Nephron (organoid): ENCODE data around the gene PPIG.

Experiments used
- H3K27ac Mint-ChIP-seq, 3 experiments: 2 replicates each; pipeline ENCODE4 v1.8.0; 2020; ENCODE audit warnings: mixed read lengths in 3 of 3, mild to moderate bottlenecking in 2 of 3, moderate library complexity in 1 of 3
- H3K27me3 Mint-ChIP-seq: 2 replicates; pipeline ENCODE4 v1.8.0; 2021; ENCODE audit warnings: low read depth, mild to moderate bottlenecking, moderate library complexity, mixed read lengths
- H3K36me3 Mint-ChIP-seq: 2 replicates; pipeline ENCODE4 v1.8.0; 2020; ENCODE audit warnings: low read depth, mixed read lengths
- H3K4me1 Mint-ChIP-seq: 2 replicates; pipeline ENCODE4 v1.8.0; 2020; ENCODE audit warnings: mixed read lengths
- H3K4me3 Mint-ChIP-seq, 3 experiments: 2 replicates each; pipeline ENCODE4 v1.8.0; 2020; ENCODE audit warnings: mild to moderate bottlenecking in 3 of 3, mixed read lengths in 3 of 3, moderate library complexity in 2 of 3
- H3K9me3 Mint-ChIP-seq: 2 replicates; pipeline ENCODE4 v1.8.0; 2020; ENCODE audit warnings: mixed read lengths
- CTCF ChIP-seq, 3 experiments: fragments of 200-600 bp; sonication (generic); IDR thresholded peaks; one replicate each; pipeline ENCODE4 v1.5.0; 2021; ENCODE audit warnings: antibody characterized with exemption in 3 of 3; ENCODE audit not compliant: unreplicated experiment in 3 of 3

PPIG gene

DNA sequence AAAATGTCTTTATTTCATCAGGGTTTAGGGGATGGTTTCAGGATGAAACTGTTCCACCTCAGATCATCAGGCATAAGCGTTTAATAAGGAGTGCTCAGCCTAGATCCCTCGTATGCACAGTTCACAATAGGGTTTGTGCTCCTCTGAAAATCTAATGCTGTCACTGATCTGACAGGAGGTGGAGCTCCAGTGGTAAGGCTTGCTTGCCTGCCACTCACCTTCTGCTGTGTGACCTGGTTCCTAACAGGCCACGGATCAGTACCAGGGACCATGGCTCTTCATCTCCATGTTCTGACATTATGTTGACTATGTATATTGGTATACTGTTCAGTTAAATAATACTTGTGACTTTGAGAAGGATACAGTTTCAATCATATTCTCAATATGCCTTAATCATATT lies 41.6 kb downstream of the PPIG start:
- no peaks in the 10 kb centered on the region for H3K27me3 Mint-ChIP-seq
- TF ChIP-seq CTCF (IDR thresholded peaks at IDR 0.05; ENCODE audit: unreplicated experiment in 3 of 3), result no peak
- peaks cover 61% of the 10 kb centered on the region for H3K36me3 Mint-ChIP-seq
- no peak overlapping the region for H3K27ac Mint-ChIP-seq
- H3K4me1 Mint-ChIP-seq, result no peaks in the 10 kb centered on the region
- no peak overlapping the region for H3K4me3 Mint-ChIP-seq
- H3K9me3 Mint-ChIP-seq, result no peaks in the 10 kb centered on the region

- H3K9me3 Mint-ChIP-seq, result no peaks in the 10 kb centered on the region
- TF ChIP-seq CTCF (IDR thresholded peaks at IDR 0.05; ENCODE audit: unreplicated experiment in 3 of 3), result no peak
These were observed 52.4 kb downstream of the PPIG start for GRCh38 chr2:169636440-169637097.

DNA sequence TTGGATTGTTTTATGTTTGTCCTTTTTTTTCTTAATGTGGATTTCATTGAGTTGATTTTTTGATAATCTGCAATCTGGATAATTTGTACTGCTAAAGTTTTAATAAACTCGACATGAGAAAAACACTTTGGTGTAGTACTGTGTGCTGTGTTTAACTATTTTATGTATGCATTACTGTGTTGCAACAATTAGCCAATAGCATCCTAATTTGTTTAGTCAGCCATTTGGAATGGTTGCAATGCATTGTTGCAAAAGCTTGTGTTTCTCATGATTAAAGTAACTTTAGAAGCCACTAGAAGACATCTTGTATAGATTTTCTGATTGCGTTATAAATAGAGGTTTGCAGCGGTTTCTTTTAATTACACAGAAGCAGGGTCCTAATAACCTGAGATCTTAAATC lies 53.5 kb downstream of the PPIG start:
- Mint-ChIP-seq H3K4me3 (no peak overlapping the region), H3K27ac (no peak overlapping the region), H3K27me3 (no peaks in the 10 kb centered on the region), H3K9me3 (no peaks in the 10 kb centered on the region), H3K36me3 (peaks cover 28% of the 10 kb centered on the region), H3K4me1 (no peaks in the 10 kb centered on the region)
- no peak for TF ChIP-seq CTCF (IDR thresholded peaks at IDR 0.05; ENCODE audit: unreplicated experiment in 3 of 3)

More at GRCh38 chr2:169636440-169637097, 52.4 kb downstream of the PPIG start:
- Mint-ChIP-seq H3K4me1 (no peaks in the 10 kb centered on the region), H3K27me3 (no peaks in the 10 kb centered on the region), H3K36me3 (peaks cover 34% of the 10 kb centered on the region), H3K27ac (no peak overlapping the region), H3K4me3 (no peak overlapping the region)

GRCh38 chr2:169640104-169640503 lies 56.0 kb downstream of the PPIG start:
- Mint-ChIP-seq H3K27me3 (no peaks in the 10 kb centered on the region), H3K4me3 (no peak overlapping the region), H3K36me3 (peaks cover 18% of the 10 kb centered on the region), H3K4me1 (no peaks in the 10 kb centered on the region), H3K27ac (no peak overlapping the region), H3K9me3 (no peaks in the 10 kb centered on the region)
- TF ChIP-seq CTCF (IDR thresholded peaks at IDR 0.05; ENCODE audit: unreplicated experiment in 3 of 3), result no peak

- TF ChIP-seq CTCF (IDR thresholded peaks at IDR 0.05; ENCODE audit: unreplicated experiment in 3 of 3), result no peak
- Mint-ChIP-seq H3K27me3 (no peaks in the 10 kb centered on the region), H3K36me3 (peaks cover 18% of the 10 kb centered on the region), H3K4me3 (no peak overlapping the region), H3K9me3 (no peaks in the 10 kb centered on the region), H3K4me1 (no peaks in the 10 kb centered on the region), H3K27ac (peak overlapping the region in 1 of 3 experiments; percentile 54)
These were observed 57.3 kb downstream of the PPIG start for GRCh38 chr2:169641464-169641863.

GRCh38 chr2:169644173-169644572 lies 60.0 kb downstream of the PPIG start:
- no peak for TF ChIP-seq CTCF (IDR thresholded peaks at IDR 0.05; ENCODE audit: unreplicated experiment in 3 of 3)
- H3K27ac Mint-ChIP-seq, result no peak overlapping the region
- no peaks in the 10 kb centered on the region for H3K27me3 Mint-ChIP-seq
- no peaks in the 10 kb centered on the region for H3K9me3 Mint-ChIP-seq
- peaks cover 4% of the 10 kb centered on the region for H3K36me3 Mint-ChIP-seq
- H3K4me1 Mint-ChIP-seq, result no peaks in the 10 kb centered on the region
- no peak overlapping the region for H3K4me3 Mint-ChIP-seq
